GM19240 (cell line): ENCODE measurements around the gene S100A5.
A peak's percentile ranks its signal among the peaks of the same experiment; 100 is the strongest.
"Not testable (repeated sequence)": the region's sequence is repeated elsewhere in the genome, so short reads cannot be mapped to it uniquely, and the experiment has no call there.

ENCODE experiments used
- DNase-seq: peaks from one replicate; pipeline ENCODE4 v3.0.0; 2011; ENCODE audit warnings: low spot score; ENCODE audit not compliant: insufficient read length

Gene S100A5

GRCh38 chr1:153540394-153541361 lies at the start of gene S100A5:
Gene S100A5, minus strand, starts transcription at chr1:153540934. Its CDS starts 743 bp downstream, at chr1:153540191.
- no peak for DNase-seq

- no peak for DNase-seq
Measured at GRCh38 chr1:153588482-153588881, 47.7 kb upstream of the S100A5 start.

- not testable (repeated sequence) for DNase-seq
Measured at GRCh38 chr1:153588033-153588432, 47.3 kb upstream of the S100A5 start.

- DNase-seq: no peak
Measured at GRCh38 chr1:153587314-153587713, 46.6 kb upstream of the S100A5 start.

- DNase-seq: no peak
Measured at GRCh38 chr1:153586347-153586746, 45.6 kb upstream of the S100A5 start.

GRCh38 chr1:153585006-153585405 lies 44.3 kb upstream of the S100A5 start:
- DNase-seq: no peak

GRCh38 chr1:153583976-153584375 lies 43.2 kb upstream of the S100A5 start:
- no peak for DNase-seq

GRCh38 chr1:153583514-153583913 lies 42.8 kb upstream of the S100A5 start:
- not testable (repeated sequence) for DNase-seq

GRCh38 chr1:153582836-153583235 lies 42.1 kb upstream of the S100A5 start:
- DNase-seq: not testable (repeated sequence)

- DNase-seq: no peak
Measured at GRCh38 chr1:153578936-153579335, 38.2 kb upstream of the S100A5 start.

- DNase-seq: no peak
Measured at GRCh38 chr1:153578490-153578889, 37.8 kb upstream of the S100A5 start.

GRCh38 chr1:153577624-153578051 lies 36.9 kb upstream of the S100A5 start:
- no peak for DNase-seq

- DNase-seq: no peak
Measured at GRCh38 chr1:153577138-153577537, 36.4 kb upstream of the S100A5 start.

- not testable (repeated sequence) for DNase-seq
Measured at GRCh38 chr1:153575497-153575896, 34.8 kb upstream of the S100A5 start.

GRCh38 chr1:153575081-153575491 lies 34.4 kb upstream of the S100A5 start:
- DNase-seq: not testable (repeated sequence)

- no peak for DNase-seq
Measured at GRCh38 chr1:153573351-153573750, 32.6 kb upstream of the S100A5 start.

- DNase-seq: peak; percentile 61
Measured at GRCh38 chr1:153572569-153573015, 31.9 kb upstream of the S100A5 start.

- no peak for DNase-seq
Measured at GRCh38 chr1:153571706-153572105, 31.0 kb upstream of the S100A5 start.

- no peak for DNase-seq
Measured at GRCh38 chr1:153570874-153571273, 30.1 kb upstream of the S100A5 start.

- no peak for DNase-seq
Measured at GRCh38 chr1:153569465-153569864, 28.7 kb upstream of the S100A5 start.

- DNase-seq: peak; percentile 85
Measured at GRCh38 chr1:153568367-153569099, 27.8 kb upstream of the S100A5 start.
